Measurements from ENCODE around the gene RAI1.

- peak; percentile 98 for TF ChIP-seq CTCF (conservative IDR thresholded peaks at IDR 0.05)
- peak; percentile 83 for TF ChIP-seq ZFX (IDR thresholded peaks at IDR 0.05)
Measured at GRCh38 chr17:17812211-17813054, 131.2 kb downstream of the RAI1 start.

Measured in C4-2B (cell line).